ENCODE data around the gene GAS7. TPM values are rescaled to one million over a fixed set of nuclear protein-coding genes. Genes with fewer than 3 reads are reported as not detected.

The GAS7 gene
- total RNA-seq, 2 donors from 2014 or later, result 79.7 to 113 TPM

GRCh38 chr17:9918804-9919352, 279.5 kb downstream of the GAS7 start:
- Histone ChIP-seq H3K27me3 (no peaks in the 10 kb centered on the region), H3K9me3 (no peaks in the 10 kb centered on the region), H3K4me1 (no peaks in the 10 kb centered on the region), H3K4me3 (no peak overlapping the region), H3K36me3 (peaks cover 70% of the 10 kb centered on the region), H3K27ac (no peak overlapping the region)
- TF ChIP-seq CTCF (IDR thresholded peaks at IDR 0.05), result no peak
- no peak for DNase-seq (ENCODE audit: low spot score)

GRCh38 chr17:9918352-9918751, 280.1 kb downstream of the GAS7 start:
- TF ChIP-seq CTCF (IDR thresholded peaks at IDR 0.05), result no peak
- H3K4me3 ChIP-seq, result no peak overlapping the region
- no peak overlapping the region for H3K27ac ChIP-seq
- no peak for DNase-seq (ENCODE audit: low spot score)
- H3K27me3 ChIP-seq, result no peaks in the 10 kb centered on the region
- no peaks in the 10 kb centered on the region for H3K9me3 ChIP-seq
- H3K36me3 ChIP-seq, result peaks cover 75% of the 10 kb centered on the region
- no peaks in the 10 kb centered on the region for H3K4me1 ChIP-seq

GRCh38 chr17:9917801-9918200, 280.6 kb downstream of the GAS7 start:
- H3K4me3 ChIP-seq, result no peak overlapping the region
- H3K36me3 ChIP-seq, result peaks cover 75% of the 10 kb centered on the region
- H3K27ac ChIP-seq, result no peak overlapping the region
- TF ChIP-seq CTCF (IDR thresholded peaks at IDR 0.05), result no peak
- H3K4me1 ChIP-seq, result no peaks in the 10 kb centered on the region
- no peaks in the 10 kb centered on the region for H3K9me3 ChIP-seq
- no peak for DNase-seq (ENCODE audit: low spot score)
- no peaks in the 10 kb centered on the region for H3K27me3 ChIP-seq

- no peaks in the 10 kb centered on the region for H3K27me3 ChIP-seq
- no peaks in the 10 kb centered on the region for H3K9me3 ChIP-seq
- no peak overlapping the region for H3K27ac ChIP-seq
- no peak for DNase-seq (ENCODE audit: low spot score)
- peaks cover 72% of the 10 kb centered on the region for H3K36me3 ChIP-seq
- H3K4me3 ChIP-seq, result no peak overlapping the region
- no peaks in the 10 kb centered on the region for H3K4me1 ChIP-seq
- no peak for TF ChIP-seq CTCF (IDR thresholded peaks at IDR 0.05)
Measured at GRCh38 chr17:9917131-9917530, 281.3 kb downstream of the GAS7 start.

GRCh38 chr17:9916108-9916507, 282.3 kb downstream of the GAS7 start:
- Histone ChIP-seq H3K4me3 (no peak overlapping the region), H3K27me3 (no peaks in the 10 kb centered on the region), H3K27ac (no peak overlapping the region), H3K4me1 (no peaks in the 10 kb centered on the region), H3K36me3 (peaks cover 68% of the 10 kb centered on the region), H3K9me3 (no peaks in the 10 kb centered on the region)
- no peak for DNase-seq (ENCODE audit: low spot score)
- no peak for TF ChIP-seq CTCF (IDR thresholded peaks at IDR 0.05)

- Histone ChIP-seq H3K27me3 (no peaks in the 10 kb centered on the region), H3K27ac (no peak overlapping the region), H3K9me3 (no peaks in the 10 kb centered on the region), H3K36me3 (peaks cover 49% of the 10 kb centered on the region), H3K4me1 (no peaks in the 10 kb centered on the region), H3K4me3 (no peak overlapping the region)
- DNase-seq (ENCODE audit: low spot score), result no peak
- TF ChIP-seq CTCF (IDR thresholded peaks at IDR 0.05), result no peak
Measured at GRCh38 chr17:9913476-9913875, 284.9 kb downstream of the GAS7 start.

Measured in right atrium auricular region (tissue), 2 donors.